ENCODE results near the gene MCCC2. TPM values are rescaled to one million over a fixed set of nuclear protein-coding genes. Genes with fewer than 3 reads are reported as not detected.

MCCC2 gene
- total RNA-seq, 1 experiment from 2014 or later: 47.2 TPM

GRCh38 chr5:71680510-71680909 lies 93.4 kb downstream of the MCCC2 start:
- Histone ChIP-seq H4K20me1 (ENCODE audit: insufficient read depth) (no peaks in the 10 kb centered on the region), H3K4me1 (ENCODE audit: control insufficient read depth in 1 of 2, insufficient read depth in 2 of 2, low read length in 2 of 2) (no peaks in the 10 kb centered on the region), H3K9me2 (ENCODE audit: insufficient read depth) (no peaks in the 10 kb centered on the region), H3K4me3 (replicated peaks in 1 of 2; ENCODE audit: low read depth in 1 of 2, low read length in 2 of 2) (no peak overlapping the region), H3K27me3 (ENCODE audit: insufficient read depth, low read length) (0 out of 2 replicates have a peak, but pooled peaks cover 6% of the 10 kb centered on the region), H3K36me3 (ENCODE audit: control insufficient read depth in 1 of 2, insufficient read depth in 2 of 2, low read length in 2 of 2) (no peaks in the 10 kb centered on the region), H3K9me3 (ENCODE audit: control insufficient read depth in 1 of 2, insufficient read depth in 1 of 2, low read depth in 1 of 2, low read length in 2 of 2) (no peaks in the 10 kb centered on the region), H2AFZ (ENCODE audit: low read depth, low read length, poor library complexity, severe bottlenecking) (no peak overlapping the region), H3K9ac (ENCODE audit: low read length) (no peak overlapping the region), H3K79me2 (ENCODE audit: insufficient read depth, low read length) (no peaks in the 10 kb centered on the region), H3K4me2 (ENCODE audit: low read length) (no peak overlapping the region), H3K27ac (ENCODE audit: low read depth, low read length) (no peak overlapping the region)
- ATAC-seq: no peak
- RAD21 ChIA-PET (ENCODE audit: low non-redundant PET in 1 of 2, low total read pairs in 2 of 2, uncharacterized antibody in 2 of 2, unreplicated experiment in 2 of 2): no interaction called here
- intact Hi-C loops (cut with micrococcal nuclease): no loop called here
- POLR2A ChIA-PET: no interaction called here
- no peak for DNase-seq (ENCODE audit: low read depth, low spot score)
- no peak for TF ChIP-seq CTCF (IDR thresholded peaks at IDR 0.05 in 2 of 3, conservative IDR thresholded peaks at IDR 0.05 in 1 of 3; ENCODE audit: borderline replicate concordance in 1 of 3, insufficient read depth in 1 of 3, low read depth in 2 of 3, low read length in 2 of 3)
- TF ChIP-seq ZBTB33 (IDR thresholded peaks at IDR 0.05; ENCODE audit: extremely low read depth, insufficient replicate concordance, low read length): no peak
- no peak for TF ChIP-seq FOSL1 (IDR thresholded peaks at IDR 0.05; ENCODE audit: low read depth)
- no peak for TF ChIP-seq EZH2phosphoT487 (IDR thresholded peaks at IDR 0.05; ENCODE audit: borderline replicate concordance)
- no peak for TF ChIP-seq MAX (IDR thresholded peaks at IDR 0.05)
- no peak for TF ChIP-seq CEBPB (IDR thresholded peaks at IDR 0.05; ENCODE audit: low read depth)
- TF ChIP-seq ZFX (IDR thresholded peaks at IDR 0.05): no peak
- TF ChIP-seq YY1 (IDR thresholded peaks at IDR 0.05; ENCODE audit: extremely low read depth, insufficient replicate concordance, low read depth, low read length): no peak
- TF ChIP-seq SP1 (IDR thresholded peaks at IDR 0.05; ENCODE audit: low read depth): no peak
- no peak for TF ChIP-seq CBX3 (IDR thresholded peaks at IDR 0.05; ENCODE audit: low read depth)
- no peak for TF ChIP-seq RAD21 (IDR thresholded peaks at IDR 0.05; ENCODE audit: low read depth)
- TF ChIP-seq ATF3 (IDR thresholded peaks at IDR 0.05): no peak
- TF ChIP-seq REST (IDR thresholded peaks at IDR 0.05; ENCODE audit: low read depth): no peak
- no peak for TF ChIP-seq JUND (IDR thresholded peaks at IDR 0.05)
- CTCF ChIA-PET: no interaction called here
- BruUV-seq (replicated peaks): no TSS peak

Data from HCT116 (cell line).